Esophagus squamous epithelium (tissue), 5 donors: ENCODE measurements around the gene INTS13. TPM values are rescaled to one million over a fixed set of nuclear protein-coding genes. Genes with fewer than 3 reads are reported as not detected.

Experiments
- DNase-seq: peaks from one replicate; lab custom pipeline; 2025; lab: John Stamatoyannopoulos, UW
- H3K27ac ChIP-seq, 4 donors: fragments of 200-600 bp; sonication (generic); one replicate each; pipeline ENCODE4 v1.5.1; 2016 to 2019; ENCODE audit warnings: mild to moderate bottlenecking in 1 of 4
- H3K27me3 ChIP-seq, 4 donors: fragments of 200-600 bp; sonication (generic); 1 replicate in 3 of 4; 2 replicates in 1 of 4; pipeline versions ENCODE4 v1.5.1 to v1.6.0; 2017 to 2021; ENCODE audit warnings: antibody characterized with exemption in 1 of 4
- H3K36me3 ChIP-seq, 3 donors: fragments of 200-600 bp; sonication (generic); one replicate each; pipeline ENCODE4 v1.5.1; 2016 to 2019
- H3K4me1 ChIP-seq, 3 donors: fragments of 200-600 bp; sonication (generic); one replicate each; pipeline ENCODE4 v1.5.1; 2017 to 2019
- H3K4me3 ChIP-seq, 4 donors: fragments of 200-600 bp; sonication (generic); 1 replicate in 3 of 4; 2 replicates in 1 of 4; pipeline ENCODE4 v1.5.1; 2016 to 2019; ENCODE audit warnings: mild to moderate bottlenecking in 2 of 4, moderate library complexity in 1 of 4
- H3K9me3 ChIP-seq, 3 donors: fragments of 200-600 bp; sonication (generic); one replicate each; pipeline ENCODE4 v1.5.1; 2016 to 2019
- CTCF ChIP-seq, 6 experiments: fragments of 450-650 bp in 4 of 6; fragments of 200-600 bp in 2 of 6; sonication (generic) in 2 of 6; IDR thresholded peaks; one replicate each; pipeline ENCODE4 v1.5.1; 2016 to 2019; ENCODE audit warnings: antibody characterized with exemption in 6 of 6, mild to moderate bottlenecking in 4 of 6, moderate library complexity in 4 of 6
- POLR2A ChIP-seq, 4 donors: fragments of 450-650 bp; IDR thresholded peaks; one replicate each; pipeline ENCODE4 v1.6.1; 2017; ENCODE audit warnings: antibody characterized with exemption in 4 of 4, mild to moderate bottlenecking in 4 of 4, moderate library complexity in 3 of 4
- WGBS, 2 donors: methylation state at CpG; one replicate each; pipeline ENCODE4 v1.1.5; 2018; 5-methylcytosine and 5-hydroxymethylcytosine counted together
- intact Hi-C: fragments of 100-400 bp; cut with DNase I; formaldehyde crosslinking; loops from one replicate; pipeline ENCODE4 v1.15.0; 2022
- total RNA-seq, 4 donors: library from RNA; depleted of rRNA; stranded (reverse); fragments of >200 nt; gene quantifications; one replicate each; pipeline ENCODE4 v1.1.0, GENCODE V29; 2016
- donor health status: DM: yes; HTN: yes; CAD: no.

INTS13 gene
- total RNA-seq = 10 to 100 TPM; 16.1 to 49.7 (median 28.6) TPM

DNA sequence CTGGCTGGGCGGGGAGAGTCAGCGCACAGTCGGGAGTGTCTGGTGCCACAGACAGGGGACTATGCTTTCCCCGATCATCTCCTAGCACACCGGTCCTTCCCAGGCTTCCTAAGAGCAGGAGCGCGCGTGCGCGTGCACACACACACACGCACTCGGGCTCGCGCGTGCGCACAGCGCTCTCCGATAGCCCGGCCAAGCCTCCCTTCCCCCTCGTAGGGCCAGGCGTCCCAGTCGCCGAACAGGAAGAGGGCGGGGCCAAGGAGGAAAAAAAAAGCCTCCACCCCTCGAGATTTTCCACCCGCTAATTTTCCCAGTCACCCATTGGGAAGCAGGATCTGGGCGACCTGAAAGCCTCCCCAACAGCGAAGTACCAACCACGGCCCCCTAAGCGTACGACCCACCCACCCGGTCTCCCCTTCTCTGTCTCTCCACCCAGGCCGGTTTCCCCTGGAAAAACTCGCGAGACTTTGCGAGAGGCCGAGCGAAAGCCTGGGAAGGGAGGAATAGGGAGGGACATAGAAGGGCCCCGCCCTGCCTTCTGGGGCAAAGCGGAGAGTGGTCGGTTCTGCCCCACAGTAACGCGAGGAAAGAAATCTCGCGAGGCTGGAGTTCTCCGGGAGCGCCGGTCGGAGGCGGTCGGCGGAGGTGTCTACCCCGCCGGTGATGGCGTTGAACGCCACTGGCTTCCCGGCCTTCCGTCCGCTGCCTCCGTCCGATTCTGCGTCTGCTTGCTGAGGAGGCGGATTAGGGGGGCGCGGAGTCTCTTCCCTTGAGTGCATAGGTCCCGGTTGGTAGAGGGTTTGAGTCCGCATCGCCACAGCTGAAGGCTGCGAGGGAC, at the start of gene INTS13, which contains the start of gene FGFR1OP2:
TSS of gene INTS13 (minus strand) at position 119 of the 838 bp plus-strand sequence. CDS start 1,178 bp downstream, outside the sequence.
TSS of gene FGFR1OP2 (plus strand) at position 608 of the 838 bp plus-strand sequence. CDS start 15,689 bp downstream, outside the sequence.
- peak within 1 kb of the TSS; percentile 95 to 99 (median 96) for H3K27ac ChIP-seq
- H3K9me3 ChIP-seq = no peaks in the 10 kb centered on the region
- intact Hi-C loops = no loop called here
- WGBS, 2 donors = 0% methylated on average over 4 to 24 of the region's 69 CpGs
- H3K27me3 ChIP-seq = no peaks in the 10 kb centered on the region
- DNase-seq = peak; percentile 79
- peak within 1 kb of the TSS; percentile 89 to 98 (median 95) for H3K4me3 ChIP-seq
- TF ChIP-seq POLR2A (IDR thresholded peaks at IDR 0.05) = peak in 3 of 4 donors; percentile 84 to 98 (median 93)
- TF ChIP-seq CTCF (IDR thresholded peaks at IDR 0.05) = peak in 1 of 6 experiments; percentile 24
- H3K4me1 ChIP-seq = peaks cover 9 to 74% (median 17%) of the 10 kb centered on the region in 3 donors
- H3K36me3 ChIP-seq = peaks cover 0 to 11% (median 0%) of the 10 kb centered on the region in 3 donors

GRCh38 chr12:26982866-26983265, 45.1 kb upstream of the INTS13 start:
- intact Hi-C loops = no loop called here
- Histone ChIP-seq H3K27me3 (no peaks in the 10 kb centered on the region), H3K4me1 (peaks cover 0 to 8% (median 0%) of the 10 kb centered on the region in 3 donors), H3K27ac (no peak overlapping the region), H3K4me3 (no peak overlapping the region), H3K9me3 (no peaks in the 10 kb centered on the region), H3K36me3 (peaks cover 0 to 83% (median 6%) of the 10 kb centered on the region in 3 donors)
- WGBS, 2 donors = 87 to 100% methylated on average over 2 of the region's 2 CpGs
- TF ChIP-seq CTCF (IDR thresholded peaks at IDR 0.05) (no peak), POLR2A (IDR thresholded peaks at IDR 0.05) (no peak)
- DNase-seq = no peak

DNA sequence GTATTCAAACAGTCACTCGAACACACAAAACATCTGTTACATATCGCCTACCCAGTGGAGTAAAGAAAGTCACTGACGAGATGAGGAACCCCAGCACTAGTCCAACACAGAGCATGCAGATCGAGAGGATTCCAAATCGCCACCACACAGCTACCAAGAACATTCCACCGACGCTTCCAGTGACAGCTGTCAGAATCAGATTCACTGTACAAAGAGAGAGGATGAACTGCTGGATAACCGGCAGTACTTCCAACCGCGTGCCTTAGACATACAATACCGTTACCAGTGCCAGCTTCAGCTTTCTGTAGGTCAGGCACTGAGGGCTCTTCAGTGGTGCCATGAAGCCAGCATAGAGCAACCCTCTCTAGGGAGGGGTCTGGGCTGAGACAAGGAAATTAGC, 42.0 kb upstream of the INTS13 start:
- Histone ChIP-seq H3K4me3 (no peak overlapping the region), H3K9me3 (no peaks in the 10 kb centered on the region), H3K36me3 (peaks cover 0 to 89% (median 6%) of the 10 kb centered on the region in 3 donors), H3K27me3 (no peaks in the 10 kb centered on the region), H3K27ac (no peak overlapping the region), H3K4me1 (peaks cover 0 to 9% (median 0%) of the 10 kb centered on the region in 3 donors)
- TF ChIP-seq POLR2A (IDR thresholded peaks at IDR 0.05) (no peak), CTCF (IDR thresholded peaks at IDR 0.05) (no peak)
- 92 to 97% methylated on average over 11 of the region's 11 CpGs for WGBS, 2 donors
- intact Hi-C loops = no loop called here
- no peak for DNase-seq

- H3K36me3 ChIP-seq = peaks cover 0 to 94% (median 8%) of the 10 kb centered on the region in 3 donors
- no peak overlapping the region for H3K4me3 ChIP-seq
- no peak overlapping the region for H3K27ac ChIP-seq
- 78 to 86% methylated on average over 1 of the region's 1 CpG for WGBS, 2 donors
- TF ChIP-seq CTCF (IDR thresholded peaks at IDR 0.05) (no peak), POLR2A (IDR thresholded peaks at IDR 0.05) (no peak)
- H3K4me1 ChIP-seq = peaks cover 0 to 9% (median 0%) of the 10 kb centered on the region in 3 donors
- no peak for DNase-seq
- H3K9me3 ChIP-seq = no peaks in the 10 kb centered on the region
- intact Hi-C loops = no loop called here
- no peaks in the 10 kb centered on the region for H3K27me3 ChIP-seq
These were observed 41.0 kb upstream of the INTS13 start for GRCh38 chr12:26978801-26979200.

DNA sequence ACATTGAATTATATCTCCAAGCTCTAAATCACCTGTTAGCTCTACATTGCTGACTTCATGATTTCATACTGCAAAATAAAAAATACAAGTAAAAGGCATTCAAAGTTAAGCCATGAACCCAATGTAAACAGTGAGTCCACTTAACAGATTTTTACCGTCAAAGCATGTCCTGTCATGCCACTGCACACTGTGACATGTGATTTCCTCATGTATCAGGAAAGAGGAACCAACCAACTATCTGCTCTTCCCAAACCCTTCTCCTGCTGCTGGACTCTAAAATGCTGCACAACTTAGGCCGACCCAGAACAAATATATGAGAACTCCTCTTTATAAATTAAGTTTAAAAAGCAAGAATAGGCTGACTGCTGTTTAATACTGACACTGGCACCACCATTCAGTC, 38.9 kb upstream of the INTS13 start:
- TF ChIP-seq POLR2A (IDR thresholded peaks at IDR 0.05) (no peak), CTCF (IDR thresholded peaks at IDR 0.05) (no peak)
- 43 to 71% methylated on average over 2 of the region's 2 CpGs for WGBS, 2 donors

More for the DNA sequence above, 38.9 kb upstream of the INTS13 start:
- peaks cover 0 to 9% (median 0%) of the 10 kb centered on the region in 3 donors for H3K4me1 ChIP-seq
- peaks cover 0 to 94% (median 11%) of the 10 kb centered on the region in 3 donors for H3K36me3 ChIP-seq
- H3K4me3 ChIP-seq = no peak overlapping the region
- intact Hi-C loops = no loop called here
- H3K9me3 ChIP-seq = no peaks in the 10 kb centered on the region
- H3K27ac ChIP-seq = no peak overlapping the region
- no peaks in the 10 kb centered on the region for H3K27me3 ChIP-seq
- DNase-seq = no peak
